Activated CD4-positive, alpha-beta T cell treated with anti-CD3 and anti-CD28 coated beads for 36 hours (primary cell): ENCODE data around the gene DMTF1. TPM values are rescaled to one million over a fixed set of nuclear protein-coding genes. Genes with fewer than 3 reads are reported as not detected.
"Not testable (repeated sequence)": the region's sequence is repeated elsewhere in the genome, so short reads cannot be mapped to it uniquely, and the experiment has no call there.

Experiments
- ATAC-seq: fragments of 200-7000 bp; cut with Tn5 transposase; one replicate; pipeline ENCODE4 v1.10.0; 2021; ENCODE audit warnings: mild to moderate bottlenecking, moderate library complexity
- CTCF ChIA-PET: fragments of 350-600 bp; sonication (Branson Sonifier 250); formaldehyde crosslinking; loops from one replicate; lab custom pipeline; 2021; ENCODE audit warnings: antibody characterized with exemption; lab: Charles Lee
- POLR2A ChIA-PET: fragments of 350-600 bp; sonication (Branson Sonifier 250); formaldehyde crosslinking; loops from one replicate; lab custom pipeline; 2021; ENCODE audit warnings: antibody characterized with exemption, inconsistent platforms; lab: Charles Lee
- DNase-seq: peaks from one replicate; pipeline ENCODE4 v3.0.0-alpha.2; 2020
- H3K27ac Mint-ChIP-seq: one replicate; pipeline ENCODE4 v1.8.0; 2021; ENCODE audit warnings: mixed read lengths
- H3K27me3 Mint-ChIP-seq: one replicate; pipeline ENCODE4 v1.8.0; 2021; ENCODE audit warnings: mixed read lengths
- H3K36me3 Mint-ChIP-seq: one replicate; pipeline ENCODE4 v1.8.0; 2021; ENCODE audit warnings: low read depth, mixed read lengths
- H3K4me1 Mint-ChIP-seq: one replicate; pipeline ENCODE4 v1.8.0; 2021; ENCODE audit warnings: mixed read lengths
- H3K4me3 Mint-ChIP-seq: one replicate; pipeline ENCODE4 v1.8.0; 2021; ENCODE audit warnings: mild to moderate bottlenecking, moderate library complexity, mixed read lengths
- H3K9me3 Mint-ChIP-seq: one replicate; pipeline ENCODE4 v1.8.0; 2021; ENCODE audit warnings: low read depth, mixed read lengths
- intact Hi-C, 2 experiments: fragments of 100-400 bp; cut with DNase I in 1 of 2; cut with micrococcal nuclease in 1 of 2; formaldehyde crosslinking; loops; one replicate each; pipeline versions ENCODE4 v1.14.2 to v1.15.1; 2022 to 2024; cut with DNase I, micrococcal nuclease
- total RNA-seq, 2 experiments: library from RNA; stranded (reverse); gene quantifications; one replicate each; pipeline ENCODE4 v1.2.3, GENCODE V29; 2021

Gene DMTF1
- 10 to 100 TPM; 60.4 to 64.9 TPM for total RNA-seq

GRCh38 chr7:87152112-87152896 lies at the start of gene DMTF1:
TSS of gene DMTF1 (plus strand) at chr7:87152453. CDS start at chr7:87164942, 12,489 bp downstream.
- ChIA-PET CTCF (interaction anchor here (0.6 to 2.6 kb wide), 15 partner anchors 10 to 1264 kb away, joined by 3 to 12 read pairs (median 4); partner anchors contain the start of genes ELAPOR2 and TMEM243), POLR2A (interaction anchor here (0.6 to 3.6 kb wide), 10 partner anchors 11 to 449 kb away, joined by 3 to 35 read pairs (median 4); partner anchors contain the start of genes ABCB1 and TMEM243)
- Mint-ChIP-seq H3K9me3 (no peaks in the 10 kb centered on the region), H3K36me3 (peaks cover 20% of the 10 kb centered on the region), H3K27me3 (no peaks in the 10 kb centered on the region), H3K27ac (peak within 1 kb of the TSS; percentile 99), H3K4me3 (peak within 1 kb of the TSS; percentile 85), H3K4me1 (peaks cover 37% of the 10 kb centered on the region)
- DNase-seq = peak; percentile 93
- peak; percentile 82 for ATAC-seq
- intact Hi-C loops = loop anchor here (1.0 to 10.0 kb wide), 11 partner anchors 68 to 722 kb away; partner anchors contain the start of genes CROT (in 2 of the 2), DBF4 (in 2 of the 2), ELAPOR2 (in 2 of the 2) and SLC25A40 (in 2 of the 2)

- H3K36me3 Mint-ChIP-seq = no peaks in the 10 kb centered on the region
- H3K27me3 Mint-ChIP-seq = peaks cover 8% of the 10 kb centered on the region
- CTCF ChIA-PET = no interaction called here
- H3K27ac Mint-ChIP-seq = no peak overlapping the region
- H3K4me1 Mint-ChIP-seq = no peaks in the 10 kb centered on the region
- intact Hi-C loops = no loop called here
- no peak overlapping the region for H3K4me3 Mint-ChIP-seq
- ATAC-seq (no peak), DNase-seq (no peak)
- no peaks in the 10 kb centered on the region for H3K9me3 Mint-ChIP-seq
- POLR2A ChIA-PET = no interaction called here
Observed at GRCh38 chr7:87105401-87105800, 46.9 kb upstream of the DMTF1 start.

- CTCF ChIA-PET = interaction anchor here (0.9 to 1.1 kb wide), 2 partner anchors 10 to 46 kb away, joined by 3 read pairs; no protein-coding TSS in a partner anchor
- Mint-ChIP-seq H3K9me3 (no peaks in the 10 kb centered on the region), H3K4me3 (no peak overlapping the region), H3K27me3 (peaks cover 5% of the 10 kb centered on the region), H3K27ac (no peak overlapping the region), H3K36me3 (no peaks in the 10 kb centered on the region), H3K4me1 (no peaks in the 10 kb centered on the region)
- POLR2A ChIA-PET = interaction anchor here (0.6 kb wide), 1 partner anchor 233 kb away, joined by 3 read pairs; no protein-coding TSS in a partner anchor
- ATAC-seq (no peak), DNase-seq (no peak)
- intact Hi-C loops = no loop called here
Observed at GRCh38 chr7:87106974-87107612, 45.2 kb upstream of the DMTF1 start.

- DNase-seq = no peak
- H3K9me3 Mint-ChIP-seq = no peaks in the 10 kb centered on the region
- intact Hi-C loops = no loop called here
- H3K27ac Mint-ChIP-seq = no peak overlapping the region
- H3K36me3 Mint-ChIP-seq = no peaks in the 10 kb centered on the region
- H3K27me3 Mint-ChIP-seq = peaks cover 5% of the 10 kb centered on the region
- no peak overlapping the region for H3K4me3 Mint-ChIP-seq
- ATAC-seq = no peak
- CTCF ChIA-PET = interaction anchor here (0.9 kb wide), 1 partner anchor 9 kb away, joined by 3 read pairs; no protein-coding TSS in a partner anchor
- no peaks in the 10 kb centered on the region for H3K4me1 Mint-ChIP-seq
- POLR2A ChIA-PET = no interaction called here
Observed at GRCh38 chr7:87107949-87108776, 44.1 kb upstream of the DMTF1 start.

GRCh38 chr7:87110778-87111177 lies 41.5 kb upstream of the DMTF1 start:
- intact Hi-C loops = no loop called here
- Mint-ChIP-seq H3K4me3 (no peak overlapping the region), H3K27ac (no peak overlapping the region), H3K27me3 (peaks cover 2% of the 10 kb centered on the region), H3K9me3 (peaks cover 2% of the 10 kb centered on the region), H3K36me3 (no peaks in the 10 kb centered on the region), H3K4me1 (no peaks in the 10 kb centered on the region)
- CTCF ChIA-PET = no interaction called here
- POLR2A ChIA-PET = no interaction called here
- DNase-seq (no peak), ATAC-seq (no peak)

GRCh38 chr7:87111877-87112276 lies 40.4 kb upstream of the DMTF1 start:
- intact Hi-C loops = no loop called here
- DNase-seq (no peak), ATAC-seq (no peak)
- no peaks in the 10 kb centered on the region for H3K4me1 Mint-ChIP-seq
- peaks cover 2% of the 10 kb centered on the region for H3K9me3 Mint-ChIP-seq
- ChIA-PET POLR2A (no interaction called here), CTCF (no interaction called here)
- no peak overlapping the region for H3K4me3 Mint-ChIP-seq
- no peak overlapping the region for H3K27ac Mint-ChIP-seq
- peaks cover 2% of the 10 kb centered on the region for H3K27me3 Mint-ChIP-seq
- H3K36me3 Mint-ChIP-seq = no peaks in the 10 kb centered on the region

GRCh38 chr7:87113077-87113476 lies 39.2 kb upstream of the DMTF1 start:
- ATAC-seq = no peak
- Mint-ChIP-seq H3K36me3 (no peaks in the 10 kb centered on the region), H3K27me3 (no peaks in the 10 kb centered on the region), H3K9me3 (peaks cover 2% of the 10 kb centered on the region), H3K4me3 (no peak overlapping the region), H3K4me1 (no peaks in the 10 kb centered on the region), H3K27ac (no peak overlapping the region)
- ChIA-PET CTCF (no interaction called here), POLR2A (no interaction called here)
- intact Hi-C loops = no loop called here
- DNase-seq = no peak

- H3K27ac Mint-ChIP-seq, intact Hi-C loops, H3K4me3 Mint-ChIP-seq, H3K27me3 Mint-ChIP-seq, POLR2A ChIA-PET, ATAC-seq, H3K9me3 Mint-ChIP-seq, CTCF ChIA-PET, H3K4me1 Mint-ChIP-seq, DNase-seq, H3K36me3 Mint-ChIP-seq: not testable (repeated sequence)
Observed at GRCh38 chr7:87113904-87114303, 38.3 kb upstream of the DMTF1 start.

- CTCF ChIA-PET, H3K4me1 Mint-ChIP-seq, H3K36me3 Mint-ChIP-seq, ATAC-seq, intact Hi-C loops, H3K27me3 Mint-ChIP-seq, H3K4me3 Mint-ChIP-seq, POLR2A ChIA-PET, H3K9me3 Mint-ChIP-seq, DNase-seq, H3K27ac Mint-ChIP-seq: not testable (repeated sequence)
Observed at GRCh38 chr7:87115772-87116171, 36.5 kb upstream of the DMTF1 start.

- no peaks in the 10 kb centered on the region for H3K36me3 Mint-ChIP-seq
- no peak overlapping the region for H3K27ac Mint-ChIP-seq
- intact Hi-C loops = no loop called here
- H3K4me3 Mint-ChIP-seq = no peak overlapping the region
- peaks cover 2% of the 10 kb centered on the region for H3K27me3 Mint-ChIP-seq
- no peaks in the 10 kb centered on the region for H3K4me1 Mint-ChIP-seq
- ATAC-seq = peak; percentile 69
- CTCF ChIA-PET = interaction anchor here (1.1 kb wide), 1 partner anchor 191 kb away, joined by 3 read pairs; no protein-coding TSS in a partner anchor
- POLR2A ChIA-PET = no interaction called here
- peaks cover 2% of the 10 kb centered on the region for H3K9me3 Mint-ChIP-seq
- no peak for DNase-seq
Observed at GRCh38 chr7:87116315-87116714, 35.9 kb upstream of the DMTF1 start.

GRCh38 chr7:87119581-87119980 lies 32.7 kb upstream of the DMTF1 start:
- H3K27me3 Mint-ChIP-seq = peaks cover 2% of the 10 kb centered on the region
- no peaks in the 10 kb centered on the region for H3K9me3 Mint-ChIP-seq
- H3K27ac Mint-ChIP-seq = no peak overlapping the region
- no peaks in the 10 kb centered on the region for H3K4me1 Mint-ChIP-seq
- ChIA-PET CTCF (interaction anchor here (0.6 kb wide), 2 partner anchors 44 to 203 kb away, joined by 3 read pairs; no protein-coding TSS in a partner anchor), POLR2A (no interaction called here)
- no peak overlapping the region for H3K4me3 Mint-ChIP-seq
- H3K36me3 Mint-ChIP-seq = no peaks in the 10 kb centered on the region
- ATAC-seq = no peak
- no peak for DNase-seq
- intact Hi-C loops = no loop called here
